Upper lobe of left lung (tissue), 4 donors: Measurements from ENCODE around the gene SSPN.

Experiments
- POLR2A ChIP-seq, 4 donors: fragments of 450-650 bp; IDR thresholded peaks; one replicate each; pipeline ENCODE4 v1.5.1; 2016 to 2017; ENCODE audit warnings: antibody characterized with exemption in 4 of 4, mild to moderate bottlenecking in 2 of 4
- POLR2AphosphoS5 ChIP-seq, 2 donors: sonication (generic); formaldehyde crosslinking; IDR thresholded peaks; one replicate each; pipeline ENCODE4 v1.5.1; 2017; ENCODE audit warnings: antibody characterized with exemption in 2 of 2

DNA sequence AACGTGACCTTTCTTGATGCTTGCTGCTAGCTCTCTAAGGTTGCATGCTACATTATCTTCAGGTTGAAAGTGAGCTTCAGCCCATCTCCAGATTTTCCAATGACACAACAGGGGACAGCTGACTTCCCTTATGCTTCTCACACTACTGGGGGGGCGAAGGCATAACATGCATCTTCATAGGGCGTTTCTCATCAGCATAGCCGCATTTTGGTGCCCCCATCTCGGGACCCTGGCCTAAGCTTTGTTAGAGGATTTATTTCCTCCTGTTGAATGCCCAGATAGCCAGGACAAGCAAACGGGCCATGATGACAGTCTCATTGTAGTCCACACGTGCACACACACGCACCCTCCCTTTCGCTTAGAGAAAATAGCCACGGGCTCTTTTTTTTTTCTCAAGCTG lies 30.7 kb downstream of the SSPN start:
- no peak for TF ChIP-seq POLR2AphosphoS5 (IDR thresholded peaks at IDR 0.05)
- no peak for TF ChIP-seq POLR2A (IDR thresholded peaks at IDR 0.05)
